Fibroblast of skin of abdomen (primary cell): Measurements from ENCODE around the gene FUT3.
"Not testable (repeated sequence)": the region's sequence is repeated elsewhere in the genome, so short reads cannot be mapped to it uniquely, and the experiment has no call there.

Source experiments
- DNase-seq: peaks from one replicate; pipeline ENCODE4 v3.0.0-alpha.2; 2013

FUT3 gene

DNA sequence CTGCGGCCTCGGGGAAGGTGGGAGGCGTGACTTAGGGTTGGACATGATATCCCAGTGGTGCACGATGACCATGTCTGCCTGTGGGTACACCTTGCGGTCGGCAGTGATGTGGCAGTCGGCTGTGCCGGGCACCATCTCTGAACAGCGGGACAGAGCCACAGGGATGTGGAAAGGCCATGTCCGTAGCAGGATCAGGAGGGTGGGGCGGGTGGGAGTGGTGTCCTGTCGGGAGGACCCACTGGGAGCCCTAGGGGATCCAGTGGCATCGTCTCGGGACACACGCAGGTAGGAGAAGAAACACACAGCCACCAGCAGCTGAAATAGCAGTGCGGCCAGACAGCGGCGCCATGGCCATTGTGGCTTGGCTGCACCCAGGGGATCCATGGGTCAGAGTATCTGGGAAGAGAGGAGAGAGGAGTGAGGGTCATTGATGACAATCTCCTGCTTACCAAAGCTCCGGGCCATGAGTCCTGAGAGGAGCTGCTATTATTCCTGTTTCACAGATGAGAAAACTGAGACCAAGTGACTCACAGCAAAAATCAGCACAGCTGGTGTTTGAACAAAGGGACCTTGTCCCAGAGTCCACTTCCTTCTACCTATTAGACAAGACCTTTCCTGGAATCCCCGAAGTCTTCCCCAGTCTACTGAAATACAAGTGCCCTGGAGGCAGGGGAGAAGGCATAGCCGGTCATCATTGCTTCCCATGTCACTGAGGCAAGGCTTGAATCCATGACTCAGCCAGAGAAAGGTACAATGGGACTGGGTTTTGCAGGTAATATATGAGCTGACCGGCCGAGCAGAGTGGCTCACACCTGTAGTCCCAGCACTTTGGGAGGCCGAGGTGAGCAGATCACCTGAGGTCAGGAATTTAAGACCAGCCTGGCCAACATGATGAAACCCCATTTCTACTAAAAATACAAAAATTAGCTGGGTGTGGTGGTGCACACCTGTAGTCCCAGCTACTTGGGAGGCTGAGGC lies 6.5 kb downstream of the FUT3 start:
- no peak for DNase-seq

GRCh38 chr19:5843295-5843927 lies 7.8 kb downstream of the FUT3 start:
- no peak for DNase-seq

DNA sequence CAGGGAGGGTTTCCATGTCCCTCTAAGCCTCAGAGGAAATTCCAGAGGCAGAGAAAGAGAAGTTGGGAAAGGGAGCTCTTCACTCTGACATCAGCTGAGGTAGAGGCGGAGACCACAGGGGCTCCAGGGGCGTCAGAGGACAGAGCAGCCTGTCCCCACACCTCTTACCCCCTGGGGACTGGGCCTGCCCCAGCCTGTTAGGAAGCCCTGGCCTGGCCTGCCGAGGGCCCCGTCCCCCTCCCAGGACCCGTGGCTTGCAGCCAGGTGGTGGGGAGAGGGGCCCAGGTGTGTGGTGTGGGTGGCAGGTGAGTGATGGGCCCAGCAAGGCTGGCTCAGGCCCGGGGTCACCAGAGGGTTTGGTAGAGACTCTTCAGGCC lies 9.5 kb downstream of the FUT3 start:
- not testable (repeated sequence) for DNase-seq

DNA sequence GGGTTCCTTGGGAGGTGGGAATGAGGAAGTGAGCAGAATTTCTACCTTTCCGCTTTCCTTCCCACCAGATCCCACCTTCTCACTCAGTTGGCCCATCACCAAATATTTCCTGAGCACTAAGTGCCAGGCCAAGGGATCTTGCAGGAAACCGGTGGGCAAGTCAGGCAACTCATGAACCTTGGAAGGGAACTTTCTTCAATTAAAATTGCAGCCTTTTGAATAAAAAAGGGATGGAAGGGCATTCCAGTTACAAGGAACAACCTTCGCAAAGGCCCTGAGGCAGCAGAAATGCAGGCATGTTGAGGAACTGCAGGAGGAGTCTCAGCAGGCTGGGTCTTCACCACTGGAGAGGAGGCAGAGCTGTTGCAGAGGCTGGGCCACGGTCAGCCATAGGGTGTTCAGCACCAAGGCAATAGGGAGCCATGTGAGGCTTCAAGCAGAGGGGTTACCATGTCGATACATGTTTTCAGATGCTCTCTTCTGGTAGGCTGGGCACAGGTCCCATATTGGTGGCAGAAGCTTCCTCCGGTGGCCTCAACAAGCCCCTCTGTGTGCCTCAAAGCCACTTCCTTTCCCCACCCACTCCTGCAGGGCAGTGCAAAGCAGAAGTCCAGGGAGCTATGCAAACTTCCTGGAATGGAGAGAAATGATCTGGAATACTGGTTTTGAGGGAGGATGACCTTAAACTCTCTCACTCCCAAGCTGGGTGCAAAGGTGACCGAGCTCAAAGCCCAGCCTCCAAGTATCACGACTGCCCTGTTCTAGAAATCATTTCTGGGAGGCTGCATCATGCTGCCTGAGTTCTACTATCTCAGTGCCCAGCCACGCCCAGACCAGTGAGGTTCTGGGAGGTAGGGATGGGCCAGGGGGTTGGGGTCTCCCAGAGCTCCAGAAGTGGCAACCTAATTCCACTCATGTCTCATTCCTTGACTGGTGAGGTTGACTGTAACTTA lies 11.9 kb downstream of the FUT3 start, which contains the start of gene FUT6:
FUT6 (minus strand) TSS at position 638 of the 953 bp plus-strand sequence. CDS start 7,135 bp downstream, outside the sequence.
- no peak for DNase-seq

DNA sequence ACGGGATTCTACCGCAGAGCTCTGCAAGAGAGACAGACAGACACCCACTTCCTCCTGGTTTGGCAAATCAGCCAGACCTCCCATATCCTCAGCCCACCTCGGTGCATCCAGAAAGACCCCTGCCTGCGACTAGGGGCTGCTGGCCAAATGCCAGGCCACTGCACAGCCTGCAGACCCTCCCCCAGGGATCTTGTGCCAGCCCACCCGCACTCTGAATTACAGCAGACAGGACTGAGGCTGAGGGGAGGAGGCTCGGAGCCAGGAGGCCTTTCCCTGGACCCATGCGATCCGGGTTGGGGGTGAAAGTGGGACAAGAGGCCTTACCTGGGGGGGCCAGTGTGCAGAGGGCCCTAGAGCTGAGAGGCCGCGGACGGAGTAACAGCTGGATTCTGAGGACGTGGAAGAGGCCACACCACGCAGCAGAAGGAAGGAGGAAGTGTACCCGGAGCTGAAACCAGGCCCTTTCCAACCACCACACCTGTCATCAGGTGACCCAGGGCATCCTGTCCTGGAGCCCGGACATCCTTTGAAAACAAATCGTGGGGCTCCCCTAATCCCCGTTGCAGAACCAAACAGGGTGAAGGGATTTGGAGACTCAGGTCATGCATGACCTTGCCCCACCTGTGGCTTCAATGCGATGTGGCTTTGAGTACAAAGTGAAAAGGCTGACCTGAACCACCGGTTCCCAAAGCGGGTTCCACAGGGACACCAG lies 12.7 kb downstream of the FUT3 start:
- no peak for DNase-seq

DNA sequence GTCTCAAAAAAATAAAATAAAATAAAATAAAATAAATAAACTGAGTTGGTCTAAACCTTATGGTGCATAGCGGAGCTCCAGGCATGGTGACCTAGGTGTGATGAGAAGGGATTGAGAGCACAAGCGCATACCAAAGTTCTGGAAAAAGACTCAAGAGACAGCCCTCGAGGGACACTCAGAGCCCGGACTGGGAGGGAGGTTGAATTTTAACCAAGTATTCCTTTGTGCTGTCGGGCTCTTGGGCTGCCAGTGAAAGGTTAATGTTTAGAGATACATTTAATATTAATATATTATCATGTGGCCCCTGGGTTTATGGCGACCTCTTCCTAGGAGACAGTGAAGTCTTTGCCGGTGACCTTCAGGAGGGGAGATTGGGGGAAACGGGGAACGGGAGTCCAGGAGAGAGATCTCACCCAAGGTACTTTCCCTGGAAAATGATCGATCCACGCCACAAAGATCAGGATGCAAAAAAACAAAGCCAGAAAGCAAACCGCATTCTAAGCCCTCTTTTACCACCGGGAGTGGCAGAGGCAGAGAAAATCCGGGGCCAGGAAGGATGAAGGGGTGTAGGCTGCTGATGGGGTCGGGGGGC lies 13.4 kb downstream of the FUT3 start:
- DNase-seq, result no peak

DNA sequence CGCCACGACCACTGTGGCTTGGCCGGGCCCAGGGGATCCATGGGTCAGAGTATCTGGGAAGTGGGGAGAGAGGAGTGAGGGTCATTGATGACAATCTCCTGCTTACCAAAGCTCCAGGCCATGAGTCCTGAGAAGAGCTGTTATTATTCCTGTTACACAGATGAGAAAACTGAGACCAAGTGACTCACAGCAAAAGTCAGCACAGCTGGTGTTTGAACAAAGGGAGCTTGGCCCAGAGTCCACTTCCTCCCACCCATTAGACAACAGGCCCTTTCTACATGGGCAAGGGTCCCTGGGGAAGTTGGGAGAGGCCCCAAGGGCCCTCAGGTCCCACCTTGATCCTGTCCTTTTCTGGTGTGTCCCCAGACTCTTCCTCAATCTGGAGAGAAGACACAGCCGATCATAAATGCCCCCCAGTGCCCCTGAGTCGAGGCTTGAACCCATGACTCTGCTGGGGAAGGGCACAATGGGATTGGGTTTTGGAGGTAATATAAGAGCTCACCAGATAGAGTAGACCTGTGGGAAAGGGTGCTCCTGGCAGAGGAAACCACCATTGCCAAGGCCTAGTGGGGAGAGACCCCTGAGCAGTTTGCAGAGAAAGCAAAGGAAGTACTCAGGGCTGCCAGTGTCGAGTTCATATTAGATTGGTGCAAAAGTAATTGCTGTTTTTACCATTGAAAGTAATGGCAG lies 18.6 kb downstream of the FUT3 start:
- no peak for DNase-seq

GRCh38 chr19:5832061-5832460 lies 19.2 kb downstream of the FUT3 start:
- DNase-seq, result no peak

DNA sequence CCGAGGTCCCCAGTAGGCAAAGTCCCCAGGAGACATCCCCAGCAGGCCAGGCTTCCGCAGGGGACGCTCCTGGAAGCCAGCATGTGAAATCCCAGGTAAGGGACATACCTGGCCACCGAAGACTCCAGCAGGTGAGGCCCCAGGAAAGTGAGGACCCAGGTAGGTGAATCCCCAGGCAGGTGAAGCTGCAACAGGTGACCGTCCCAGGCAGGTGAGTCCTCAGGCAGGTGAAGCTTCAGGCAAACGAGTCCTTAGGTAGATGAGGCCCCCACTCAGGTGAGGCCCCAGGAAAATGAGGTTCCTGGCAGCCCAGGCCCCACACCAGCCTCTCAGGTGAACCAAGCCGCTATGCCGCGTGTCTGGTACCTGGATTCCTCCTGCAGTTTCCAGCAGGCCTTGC lies 20.1 kb downstream of the FUT3 start:
- no peak for DNase-seq

GRCh38 chr19:5829567-5830310 lies 21.5 kb downstream of the FUT3 start:
- DNase-seq, result no peak

GRCh38 chr19:5828661-5829566 lies 22.3 kb downstream of the FUT3 start:
- peak; percentile 14 for DNase-seq

DNA sequence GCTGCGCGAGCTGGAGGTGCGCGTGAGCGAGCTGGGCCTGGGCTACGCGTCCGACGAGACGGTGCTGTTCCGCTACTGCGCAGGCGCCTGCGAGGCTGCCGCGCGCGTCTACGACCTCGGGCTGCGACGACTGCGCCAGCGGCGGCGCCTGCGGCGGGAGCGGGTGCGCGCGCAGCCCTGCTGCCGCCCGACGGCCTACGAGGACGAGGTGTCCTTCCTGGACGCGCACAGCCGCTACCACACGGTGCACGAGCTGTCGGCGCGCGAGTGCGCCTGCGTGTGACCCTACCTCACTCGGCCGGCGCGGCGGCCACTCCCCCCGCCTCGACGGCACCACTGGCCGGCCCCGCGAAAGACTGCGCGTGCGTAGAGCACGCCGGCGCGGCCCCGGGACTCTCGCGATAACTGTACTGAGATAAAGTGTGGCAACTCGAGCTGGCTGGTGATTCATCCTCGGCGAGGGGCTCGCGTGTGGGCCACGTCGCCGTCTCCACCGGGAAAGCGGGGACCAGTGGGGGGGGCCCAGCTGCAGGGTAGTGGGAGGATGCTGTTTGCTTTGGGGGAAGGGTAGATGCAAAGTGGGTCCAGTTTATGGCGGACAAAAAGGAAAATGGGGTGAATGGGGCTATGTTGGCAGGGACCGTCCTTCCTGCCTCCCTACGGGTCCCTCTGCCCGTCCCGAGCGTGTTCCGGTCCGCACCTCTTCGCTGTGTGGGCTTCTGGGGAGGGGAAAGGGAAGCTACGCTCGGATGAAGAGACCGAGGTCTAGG lies 23.2 kb downstream of the FUT3 start:
- peak; percentile 94 for DNase-seq

DNA sequence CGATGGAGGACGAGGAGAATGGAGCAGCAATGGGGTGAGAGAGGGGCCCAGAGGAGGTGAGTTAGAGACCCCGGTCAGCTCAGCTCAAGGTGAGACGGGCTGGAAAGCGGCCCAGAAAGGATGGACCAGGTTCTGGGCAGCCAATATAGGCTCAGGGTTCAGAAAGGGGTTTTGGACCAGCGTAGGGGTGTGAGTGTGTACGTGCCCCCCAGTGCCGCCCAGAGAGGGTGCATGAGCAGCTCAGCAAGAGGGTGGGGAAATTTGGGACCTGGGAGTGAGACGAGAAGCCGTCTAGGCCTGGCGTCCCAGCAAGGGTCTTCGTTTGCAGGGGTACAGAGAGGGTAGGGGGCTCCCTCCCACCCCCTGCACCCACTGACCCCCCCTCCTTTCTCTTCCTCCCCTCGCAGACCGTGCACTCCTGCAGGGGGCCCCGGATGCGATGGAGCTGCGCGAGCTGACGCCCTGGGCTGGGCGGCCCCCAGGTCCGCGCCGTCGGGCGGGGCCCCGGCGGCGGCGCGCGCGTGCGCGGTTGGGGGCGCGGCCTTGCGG lies 23.8 kb downstream of the FUT3 start:
- DNase-seq, result no peak

- peak; percentile 51 for DNase-seq
Measured at GRCh38 chr19:5826531-5827341, 24.5 kb downstream of the FUT3 start.

GRCh38 chr19:5825178-5825577 lies 26.1 kb downstream of the FUT3 start:
- DNase-seq, result no peak

DNA sequence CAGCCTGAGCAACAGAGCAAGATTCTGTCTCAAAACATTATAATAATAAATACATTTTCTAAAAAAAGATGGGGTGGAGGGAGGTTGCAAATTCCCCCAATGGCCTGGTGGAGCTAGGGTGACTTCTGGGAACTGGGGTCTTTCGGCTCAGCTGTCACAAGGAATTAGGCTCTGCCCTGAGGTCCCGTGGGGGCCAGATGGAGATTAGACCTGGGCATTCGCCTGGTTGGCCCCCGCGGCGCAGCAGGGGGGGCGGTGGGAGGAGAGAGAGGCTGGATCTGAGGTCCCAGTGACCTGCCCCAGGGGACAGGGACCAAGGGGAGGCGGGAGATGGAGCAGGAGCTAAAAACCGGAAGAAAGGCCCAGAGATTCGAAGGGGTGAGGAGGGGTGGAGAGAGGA lies 26.5 kb downstream of the FUT3 start:
- DNase-seq, result no peak
